SJCRH30 (cell line): ENCODE results near the gene SCLT1. TPM values are rescaled to one million over a fixed set of nuclear protein-coding genes. Genes with fewer than 3 reads are reported as not detected.

ENCODE experiments used
- DNase-seq, 2 experiments: peaks; one replicate each; pipeline ENCODE4 v3.0.0-alpha.2; 2015 to 2020
- H3K27ac ChIP-seq: fragments of 250-450 bp; sonication (Bioruptor Pico); 2 replicates; pipeline ENCODE4 v1.5.1; 2020; ENCODE audit warnings: mild to moderate bottlenecking, moderate library complexity
- H3K27me3 ChIP-seq: fragments of 250-450 bp; sonication (Bioruptor Pico); 2 replicates; pipeline ENCODE4 v1.5.1; 2020; ENCODE audit warnings: mild to moderate bottlenecking, moderate library complexity
- H3K36me3 ChIP-seq: fragments of 250-450 bp; sonication (Bioruptor Pico); 2 replicates; pipeline ENCODE4 v1.5.1; 2020; ENCODE audit warnings: mild to moderate bottlenecking, moderate library complexity
- H3K4me1 ChIP-seq: fragments of 250-450 bp; sonication (Bioruptor Pico); 2 replicates; pipeline ENCODE4 v1.5.1; 2020; ENCODE audit warnings: mild to moderate bottlenecking, moderate library complexity
- H3K4me3 ChIP-seq: fragments of 250-450 bp; sonication (Bioruptor Pico); 2 replicates; pipeline ENCODE4 v1.5.1; 2020; ENCODE audit warnings: mild to moderate bottlenecking, moderate library complexity
- H3K9me3 ChIP-seq: fragments of 250-450 bp; sonication (Bioruptor Pico); replicated peaks from 2 replicates; pipeline ENCODE4 v1.5.1; 2020; ENCODE audit warnings: mild to moderate bottlenecking, moderate library complexity
- total RNA-seq: library from RNA; depleted of rRNA; stranded (reverse); fragments of >200 nt; shearing (Covaris generic); gene quantifications from 2 replicates; pipeline ENCODE4 v1.2.3, GENCODE V29; 2014

SCLT1 gene
- total RNA-seq, 1 experiment from 2014 or later = 23.2 TPM

DNA sequence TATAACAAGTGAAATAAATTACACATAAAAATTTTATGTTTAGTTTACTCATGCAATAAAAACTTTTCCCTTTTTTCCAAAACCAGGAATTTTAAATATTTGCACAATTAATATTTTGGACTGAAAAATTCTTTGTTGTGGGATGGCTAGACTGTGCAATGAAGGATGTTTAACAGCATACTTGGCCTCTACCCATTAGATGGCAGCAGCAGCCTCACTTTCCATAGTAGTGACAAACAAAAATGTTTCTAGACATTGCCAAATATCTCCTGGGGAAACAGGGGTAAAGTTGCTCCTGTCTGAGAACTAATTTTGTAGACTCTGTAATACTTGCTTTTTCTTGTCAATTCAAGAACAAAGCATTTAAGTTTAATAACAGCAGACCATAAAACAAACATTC lies 49.8 kb downstream of the SCLT1 start:
- Histone ChIP-seq H3K4me3 (no peak overlapping the region), H3K27ac (no peak overlapping the region), H3K4me1 (no peaks in the 10 kb centered on the region), H3K27me3 (no peaks in the 10 kb centered on the region), H3K9me3 (no peaks in the 10 kb centered on the region), H3K36me3 (peaks cover 3% of the 10 kb centered on the region; the same call in 1 of the 2 replicates)
- DNase-seq = no peak

DNA sequence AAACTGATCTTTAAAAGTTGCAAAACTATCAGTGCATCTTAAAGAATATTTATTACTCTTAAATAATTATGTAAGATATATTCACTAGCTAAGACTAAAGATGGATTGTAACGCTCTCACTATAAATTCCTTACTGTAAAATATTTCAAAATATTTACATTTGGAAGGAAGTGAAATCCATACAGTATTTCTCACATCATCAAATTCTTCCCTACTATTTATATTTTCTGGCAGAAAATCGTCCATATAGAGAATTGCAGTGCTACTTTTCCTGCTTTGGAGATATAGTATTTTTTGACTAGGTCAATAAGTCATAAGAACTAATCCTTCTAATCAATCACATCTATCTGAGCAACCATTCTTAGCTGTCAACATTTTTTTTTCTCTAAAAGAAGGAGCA lies 52.9 kb downstream of the SCLT1 start:
- no peak for DNase-seq
- H3K4me1 ChIP-seq = no peaks in the 10 kb centered on the region
- H3K27me3 ChIP-seq = no peaks in the 10 kb centered on the region
- peaks cover 3% of the 10 kb centered on the region; the same call in 1 of the 2 replicates for H3K36me3 ChIP-seq
- H3K4me3 ChIP-seq = no peak overlapping the region
- H3K9me3 ChIP-seq = no peaks in the 10 kb centered on the region
- no peak overlapping the region for H3K27ac ChIP-seq

GRCh38 chr4:129037093-129037492 lies 56.2 kb downstream of the SCLT1 start:
- Histone ChIP-seq H3K27ac (no peak overlapping the region), H3K4me1 (no peaks in the 10 kb centered on the region), H3K27me3 (no peaks in the 10 kb centered on the region), H3K36me3 (peaks cover 3% of the 10 kb centered on the region; the same call in 1 of the 2 replicates), H3K4me3 (no peak overlapping the region), H3K9me3 (no peaks in the 10 kb centered on the region)
- no peak for DNase-seq

GRCh38 chr4:129014566-129015509 lies 78.5 kb downstream of the SCLT1 start:
- Histone ChIP-seq H3K9me3 (no peaks in the 10 kb centered on the region), H3K27me3 (no peaks in the 10 kb centered on the region), H3K36me3 (peaks cover 3% of the 10 kb centered on the region), H3K27ac (peak overlapping the region; percentile 26), H3K4me3 (no peak overlapping the region), H3K4me1 (no peaks in the 10 kb centered on the region)
- DNase-seq = peak; percentile 19 to 41

- Histone ChIP-seq H3K27ac (no peak overlapping the region), H3K27me3 (no peaks in the 10 kb centered on the region), H3K36me3 (no peaks in the 10 kb centered on the region), H3K9me3 (no peaks in the 10 kb centered on the region), H3K4me1 (no peaks in the 10 kb centered on the region), H3K4me3 (no peak overlapping the region)
- DNase-seq = no peak
Observed at GRCh38 chr4:129008096-129008495, 85.2 kb downstream of the SCLT1 start.

GRCh38 chr4:128986908-128987307 lies 106.4 kb downstream of the SCLT1 start:
- no peak overlapping the region for H3K27ac ChIP-seq
- no peaks in the 10 kb centered on the region for H3K27me3 ChIP-seq
- no peak overlapping the region for H3K4me3 ChIP-seq
- H3K4me1 ChIP-seq = no peaks in the 10 kb centered on the region
- no peaks in the 10 kb centered on the region for H3K9me3 ChIP-seq
- H3K36me3 ChIP-seq = peaks cover 4% of the 10 kb centered on the region
- no peak for DNase-seq

GRCh38 chr4:128986019-128986418 lies 107.3 kb downstream of the SCLT1 start:
- no peak overlapping the region for H3K4me3 ChIP-seq
- H3K36me3 ChIP-seq = peaks cover 4% of the 10 kb centered on the region
- no peaks in the 10 kb centered on the region for H3K4me1 ChIP-seq
- H3K9me3 ChIP-seq = no peaks in the 10 kb centered on the region
- no peak for DNase-seq
- no peaks in the 10 kb centered on the region for H3K27me3 ChIP-seq
- H3K27ac ChIP-seq = no peak overlapping the region

DNA sequence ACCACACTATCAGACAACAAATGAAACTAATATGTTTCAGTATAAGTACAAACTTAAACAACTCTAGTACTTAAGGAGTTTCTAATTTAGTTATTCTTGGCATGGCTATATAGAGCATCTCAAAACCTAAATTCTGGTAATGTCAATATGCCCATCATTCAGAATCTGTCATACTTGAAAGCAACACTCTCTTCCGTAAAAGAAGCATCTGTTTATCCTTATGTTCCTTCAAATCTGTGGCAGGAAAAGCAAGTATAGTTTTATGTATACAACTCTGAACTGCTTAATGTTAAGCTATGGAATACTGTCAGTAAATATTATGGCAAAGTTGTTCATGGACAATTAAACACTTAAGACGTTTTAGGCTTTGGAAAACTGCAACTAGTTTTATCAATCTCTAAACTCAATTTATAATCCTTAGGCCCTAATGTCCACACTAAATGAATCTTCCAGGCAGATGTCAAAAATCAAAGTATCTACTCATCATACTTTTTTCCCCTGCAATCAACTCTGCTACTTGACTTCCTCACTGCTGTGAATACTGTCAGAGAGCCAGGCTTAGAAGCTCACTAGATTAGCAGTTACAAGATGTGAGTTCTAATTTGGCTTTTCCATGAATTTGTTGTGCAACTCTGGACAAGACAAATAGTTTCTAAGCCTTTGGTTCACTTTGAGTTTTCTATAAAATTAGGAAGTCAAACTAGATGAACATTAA lies 109.4 kb downstream of the SCLT1 start:
- H3K4me3 ChIP-seq = no peak overlapping the region
- peaks cover 8% of the 10 kb centered on the region for H3K36me3 ChIP-seq
- no peaks in the 10 kb centered on the region for H3K4me1 ChIP-seq
- DNase-seq = no peak
- no peaks in the 10 kb centered on the region for H3K9me3 ChIP-seq
- H3K27me3 ChIP-seq = no peaks in the 10 kb centered on the region
- H3K27ac ChIP-seq = no peak overlapping the region

DNA sequence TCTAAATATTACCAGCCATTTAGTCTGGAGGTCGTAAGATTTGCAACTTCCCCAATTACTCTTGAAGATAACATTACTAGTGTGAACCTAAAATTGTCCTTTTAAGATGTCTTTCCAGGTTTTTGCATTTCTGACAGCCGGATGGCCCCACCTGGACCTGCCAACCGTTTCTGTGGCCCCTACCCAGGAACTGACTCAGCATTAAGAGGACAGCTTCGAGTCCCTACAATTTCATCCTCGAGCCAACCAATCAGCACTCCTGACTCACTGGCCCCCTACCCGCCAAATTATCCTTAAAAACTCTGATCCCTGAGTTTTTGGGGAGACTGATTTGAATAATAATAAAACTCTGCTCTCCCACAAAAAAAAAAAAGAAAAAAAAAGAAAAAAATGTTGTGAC lies 112.0 kb downstream of the SCLT1 start:
- H3K27ac ChIP-seq = no peak overlapping the region
- no peaks in the 10 kb centered on the region for H3K4me1 ChIP-seq
- no peaks in the 10 kb centered on the region for H3K9me3 ChIP-seq
- no peaks in the 10 kb centered on the region for H3K27me3 ChIP-seq
- peaks cover 4% of the 10 kb centered on the region; the same call in 1 of the 2 replicates for H3K36me3 ChIP-seq
- DNase-seq = no peak
- H3K4me3 ChIP-seq = no peak overlapping the region

- Histone ChIP-seq H3K27ac (no peak overlapping the region), H3K4me1 (no peaks in the 10 kb centered on the region), H3K4me3 (no peak overlapping the region), H3K27me3 (no peaks in the 10 kb centered on the region), H3K9me3 (no peaks in the 10 kb centered on the region), H3K36me3 (peaks cover 4% of the 10 kb centered on the region; the same call in 1 of the 2 replicates)
- no peak for DNase-seq
Observed at GRCh38 chr4:128980816-128981326, 112.5 kb downstream of the SCLT1 start.

DNA sequence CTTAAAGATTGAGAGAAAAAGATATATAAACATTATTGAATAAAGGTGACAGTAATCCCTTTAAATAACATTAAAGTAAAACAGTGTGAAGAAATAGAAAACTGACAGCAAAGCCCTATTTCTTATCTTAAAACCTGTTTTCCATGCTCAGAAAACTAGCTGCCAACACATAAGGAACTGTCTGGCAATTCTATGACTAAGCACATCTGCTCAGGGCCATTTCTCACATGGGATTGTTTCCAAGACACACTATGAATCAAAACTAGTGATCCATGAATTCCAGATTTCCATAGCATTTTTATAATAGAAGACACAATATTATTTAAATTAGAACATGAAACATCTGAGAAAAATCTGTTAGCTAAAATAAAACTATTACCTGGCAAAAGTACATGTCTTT lies 113.4 kb downstream of the SCLT1 start:
- Histone ChIP-seq H3K27ac (no peak overlapping the region), H3K4me1 (no peaks in the 10 kb centered on the region), H3K27me3 (no peaks in the 10 kb centered on the region), H3K9me3 (no peaks in the 10 kb centered on the region), H3K36me3 (peaks cover 4% of the 10 kb centered on the region; the same call in 1 of the 2 replicates), H3K4me3 (no peak overlapping the region)
- no peak for DNase-seq

GRCh38 chr4:128978985-128979384 lies 114.4 kb downstream of the SCLT1 start:
- H3K4me1 ChIP-seq = no peaks in the 10 kb centered on the region
- no peak for DNase-seq
- H3K4me3 ChIP-seq = no peak overlapping the region
- no peaks in the 10 kb centered on the region for H3K9me3 ChIP-seq
- H3K27ac ChIP-seq = no peak overlapping the region
- H3K36me3 ChIP-seq = peaks cover 4% of the 10 kb centered on the region; the same call in 1 of the 2 replicates
- H3K27me3 ChIP-seq = no peaks in the 10 kb centered on the region

GRCh38 chr4:128974136-128974581 lies 119.2 kb downstream of the SCLT1 start:
- DNase-seq = peak in 1 of 2 experiments; percentile 2
- no peak overlapping the region for H3K4me3 ChIP-seq
- H3K27me3 ChIP-seq = no peaks in the 10 kb centered on the region
- H3K27ac ChIP-seq = no peak overlapping the region
- no peaks in the 10 kb centered on the region for H3K4me1 ChIP-seq
- H3K9me3 ChIP-seq = no peaks in the 10 kb centered on the region
- H3K36me3 ChIP-seq = peaks cover 1% of the 10 kb centered on the region; the same call in 1 of the 2 replicates

DNA sequence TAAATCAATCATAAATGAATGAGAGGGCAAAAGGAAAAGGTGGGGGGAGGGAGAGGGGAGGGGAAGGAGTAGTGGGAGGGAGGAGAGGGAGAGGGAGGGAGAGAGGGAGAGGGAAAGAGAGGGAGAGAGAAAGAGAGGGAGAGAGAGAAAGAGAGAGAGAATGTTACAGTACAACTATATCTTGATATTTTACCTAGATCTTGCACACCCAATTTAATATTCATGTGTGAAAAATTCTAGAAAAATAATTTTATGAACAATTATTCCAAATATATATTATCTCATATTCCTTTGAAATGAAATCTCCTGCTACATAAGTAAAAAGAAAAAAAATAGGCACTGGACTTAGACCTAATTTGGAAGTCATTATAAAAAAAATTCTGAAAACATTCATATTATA lies 120.0 kb downstream of the SCLT1 start:
- Histone ChIP-seq H3K9me3 (no peaks in the 10 kb centered on the region), H3K4me3 (no peak overlapping the region), H3K27ac (no peak overlapping the region), H3K27me3 (no peaks in the 10 kb centered on the region), H3K36me3 (peaks cover 4% of the 10 kb centered on the region; the same call in 1 of the 2 replicates), H3K4me1 (no peaks in the 10 kb centered on the region)
- DNase-seq = no peak

GRCh38 chr4:128961405-128961804 lies 131.9 kb downstream of the SCLT1 start:
- H3K9me3 ChIP-seq = no peaks in the 10 kb centered on the region
- no peaks in the 10 kb centered on the region for H3K27me3 ChIP-seq
- no peak overlapping the region for H3K4me3 ChIP-seq
- no peak for DNase-seq
- H3K36me3 ChIP-seq = peaks cover 3% of the 10 kb centered on the region; the same call in 1 of the 2 replicates
- H3K27ac ChIP-seq = no peak overlapping the region
- H3K4me1 ChIP-seq = no peaks in the 10 kb centered on the region
